SK-N-SH (cell line): ENCODE results near the gene ERBB2. TPM values are rescaled to one million over a fixed set of nuclear protein-coding genes. Genes with fewer than 3 reads are reported as not detected.

ENCODE experiments used
- CTCF ChIA-PET: fragments of 300-600, 350-600 bp; formaldehyde crosslinking; extraction: SDS; loops from one replicate; lab custom pipeline; 2021; lab: Yijun Ruan, JAX
- POLR2A ChIA-PET: fragments of 350-600 bp; sonication (Branson Sonifier 250); formaldehyde crosslinking; extraction: SDS; loops from one replicate; lab custom pipeline; 2020; ENCODE audit warnings: antibody characterized with exemption, inconsistent platforms; lab: Yijun Ruan, JAX
- DNase-seq: peaks from one replicate; pipeline ENCODE4 v3.0.0; 2012
- H2AFZ ChIP-seq: fragments of 200-600 bp; sonication (generic); 2 replicates; pipeline ENCODE4 v1.8.1; 2016; ENCODE audit warnings: antibody characterized with exemption, mild to moderate bottlenecking, low read depth
- H3F3A ChIP-seq: fragments of 200-600 bp; sonication (generic); replicated peaks from 2 replicates; pipeline ENCODE3; 2016; ENCODE audit warnings: antibody characterized with exemption, mild to moderate bottlenecking; ENCODE audit not compliant: insufficient read depth
- H3K27ac ChIP-seq, 2 experiments: fragments of 200-500 bp in 1 of 2; fragments of 200-600 bp in 1 of 2; sonication (Bioruptor generic) in 1 of 2; sonication (generic), shearing (Covaris generic) in 1 of 2; 2 replicates each; pipeline versions ENCODE4 v1.5.1 to v1.6.1; 2014 to 2016; ENCODE audit warnings: low read depth in 2 of 2, inconsistent platforms in 1 of 2, low read length in 1 of 2, mild to moderate bottlenecking in 1 of 2, mixed read lengths in 1 of 2
- H3K27me3 ChIP-seq: fragments of 200-600 bp; sonication (generic), shearing (Covaris generic); 2 replicates; pipeline ENCODE4 v1.6.1; 2016; ENCODE audit warnings: mixed run types; ENCODE audit not compliant: insufficient read depth
- H3K36me3 ChIP-seq, 2 experiments: fragments of 200-500 bp in 1 of 2; fragments of 200-600 bp in 1 of 2; sonication (Bioruptor generic) in 1 of 2; sonication (generic) in 1 of 2; replicated peaks in 1 of 2; 2 replicates each; pipeline versions ENCODE3 to v1.5.1; 2014 to 2016; ENCODE audit warnings: low read length in 1 of 2, mild to moderate bottlenecking in 1 of 2; ENCODE audit not compliant: insufficient read depth in 2 of 2, control insufficient read depth in 1 of 2
- H3K4me1 ChIP-seq, 2 experiments: fragments of 200-500 bp in 1 of 2; fragments of 200-600 bp in 1 of 2; sonication (Bioruptor generic) in 1 of 2; sonication (generic), shearing (Covaris generic) in 1 of 2; 2 replicates each; pipeline versions ENCODE4 v1.5.1 to v1.6.1; 2014 to 2016; ENCODE audit warnings: low read depth in 1 of 2, low read length in 1 of 2, mixed run types in 1 of 2; ENCODE audit not compliant: insufficient read depth in 2 of 2, control insufficient read depth in 1 of 2
- H3K4me2 ChIP-seq: fragments of 200-600 bp; sonication (generic), shearing (Covaris generic); 2 replicates; pipeline ENCODE4 v1.6.1; 2017; ENCODE audit warnings: mixed run types
- H3K4me3 ChIP-seq, 2 experiments: fragments of 200-500 bp in 1 of 2; fragments of 200-600 bp in 1 of 2; sonication (Bioruptor generic) in 1 of 2; sonication (generic), shearing (Covaris generic) in 1 of 2; 2 replicates each; pipeline versions ENCODE4 v1.5.1 to v1.8.1; 2014 to 2016; ENCODE audit warnings: low read depth in 2 of 2, inconsistent platforms in 1 of 2, low read length in 1 of 2, mild to moderate bottlenecking in 1 of 2, mixed read lengths in 1 of 2, moderate library complexity in 1 of 2
- H3K79me2 ChIP-seq: fragments of 200-600 bp; sonication (generic); 2 replicates; pipeline ENCODE4 v1.8.1; 2017; ENCODE audit warnings: mild to moderate bottlenecking; ENCODE audit not compliant: insufficient read depth
- H3K9ac ChIP-seq: fragments of 200-600 bp; sonication (generic); 2 replicates; pipeline ENCODE4 v1.6.1; 2017; ENCODE audit warnings: mixed run types
- H3K9me2 ChIP-seq: fragments of 200-600 bp; sonication (generic); 2 replicates; pipeline ENCODE4 v1.6.1; 2017; ENCODE audit warnings: mixed run types
- H3K9me3 ChIP-seq: fragments of 200-600 bp; sonication (generic); 2 replicates; pipeline ENCODE4 v1.6.1; 2017; ENCODE audit warnings: mixed run types, mild to moderate bottlenecking, moderate library complexity
- H4K20me1 ChIP-seq: fragments of 200-600 bp; sonication (generic); 2 replicates; pipeline ENCODE4 v1.6.1; 2017; ENCODE audit warnings: mild to moderate bottlenecking, mixed run types; ENCODE audit not compliant: insufficient read depth
- CHD2 ChIP-seq: fragments of 150-350 bp; IDR thresholded peaks from 2 replicates; pipeline ENCODE4 v1.6.1; 2018; ENCODE audit warnings: low read length; ENCODE audit not compliant: partially characterized antibody
- FOSL2 ChIP-seq: IDR thresholded peaks from 2 replicates; pipeline ENCODE4 v1.4.0; 2012; ENCODE audit warnings: low read depth, mild to moderate bottlenecking, moderate library complexity, borderline replicate concordance
- FOXJ3 ChIP-seq: sonication (generic); formaldehyde crosslinking; IDR thresholded peaks from 2 replicates; pipeline ENCODE4 v1.5.1; 2020; ENCODE audit warnings: mild to moderate bottlenecking, missing genetic modification reagents
- FOXM1 ChIP-seq: IDR thresholded peaks from 2 replicates; pipeline ENCODE4 v1.4.0; 2012; ENCODE audit warnings: low read depth, mild to moderate bottlenecking
- GATA2 ChIP-seq: sonication (generic); formaldehyde crosslinking; IDR thresholded peaks from 2 replicates; pipeline ENCODE4 v1.5.0; 2020; ENCODE audit warnings: mild to moderate bottlenecking, missing genetic modification reagents
- JUND ChIP-seq: IDR thresholded peaks from 2 replicates; pipeline ENCODE4 v1.4.0; 2012
- MEF2A ChIP-seq: IDR thresholded peaks from 2 replicates; pipeline ENCODE4 v1.4.0; 2012; ENCODE audit warnings: low read depth, borderline replicate concordance
- NRF1 ChIP-seq: IDR thresholded peaks from 2 replicates; pipeline ENCODE4 v1.6.1; 2012; ENCODE audit warnings: low read depth, mild to moderate bottlenecking, low read length
- RAD21 ChIP-seq: IDR thresholded peaks from 2 replicates; pipeline ENCODE4 v1.6.1; 2012; ENCODE audit warnings: mild to moderate bottlenecking, low read length
- RFX5 ChIP-seq: IDR thresholded peaks from 2 replicates; pipeline ENCODE4 v1.6.1; 2012; ENCODE audit warnings: mild to moderate bottlenecking, improper control_type of control experiment, low read length
- RXRA ChIP-seq: IDR thresholded peaks from 2 replicates; pipeline ENCODE4 v1.4.0; 2012; ENCODE audit warnings: low read depth, mild to moderate bottlenecking, borderline replicate concordance
- SIN3A ChIP-seq: IDR thresholded peaks from 2 replicates; pipeline ENCODE4 v1.6.1; 2012; ENCODE audit warnings: low read depth, mild to moderate bottlenecking, low read length, moderate library complexity, borderline replicate concordance
- SMC3 ChIP-seq: IDR thresholded peaks from 2 replicates; pipeline ENCODE4 v1.6.1; 2012; ENCODE audit warnings: low read depth, low read length, improper control_type of control experiment
- TAF1 ChIP-seq: IDR thresholded peaks from 2 replicates; pipeline ENCODE4 v1.6.1; 2012; ENCODE audit warnings: low read depth, mild to moderate bottlenecking, low read length, moderate library complexity, borderline replicate concordance
- WGBS: methylation state at CpG from one replicate; pipeline ENCODE4 v1.1.6; 2017; ENCODE audit warnings: low lambda C conversion rate; 5-methylcytosine and 5-hydroxymethylcytosine counted together
- polyA plus RNA-seq, 3 experiments: library from polyadenylated mRNA; depleted of rRNA; stranded (reverse); fragments of >200 nt; gene quantifications; 2 replicates each; pipeline ENCODE4 v1.2.3, GENCODE V29; 2012
- TF ChIP-seq, protein P1 (sequence below): IDR thresholded peaks from 2 replicates; pipeline ENCODE4 v1.4.0; 2012; ENCODE audit warnings: low read depth
- TF ChIP-seq, protein P2 (sequence below): IDR thresholded peaks from 2 replicates; pipeline ENCODE4 v1.4.0; 2012; ENCODE audit warnings: low read depth, borderline replicate concordance
- TF ChIP-seq, protein P3 (sequence below): fragments of 200-600 bp; sonication (generic); IDR thresholded peaks from 2 replicates; pipeline ENCODE4 v1.6.1; 2017; ENCODE audit warnings: antibody characterized with exemption, mild to moderate bottlenecking, moderate library complexity

Gene ERBB2
- polyA plus RNA-seq, 1 of the 3 experiments (the other 2 are of a cell fraction): 1.9 TPM

DNA sequence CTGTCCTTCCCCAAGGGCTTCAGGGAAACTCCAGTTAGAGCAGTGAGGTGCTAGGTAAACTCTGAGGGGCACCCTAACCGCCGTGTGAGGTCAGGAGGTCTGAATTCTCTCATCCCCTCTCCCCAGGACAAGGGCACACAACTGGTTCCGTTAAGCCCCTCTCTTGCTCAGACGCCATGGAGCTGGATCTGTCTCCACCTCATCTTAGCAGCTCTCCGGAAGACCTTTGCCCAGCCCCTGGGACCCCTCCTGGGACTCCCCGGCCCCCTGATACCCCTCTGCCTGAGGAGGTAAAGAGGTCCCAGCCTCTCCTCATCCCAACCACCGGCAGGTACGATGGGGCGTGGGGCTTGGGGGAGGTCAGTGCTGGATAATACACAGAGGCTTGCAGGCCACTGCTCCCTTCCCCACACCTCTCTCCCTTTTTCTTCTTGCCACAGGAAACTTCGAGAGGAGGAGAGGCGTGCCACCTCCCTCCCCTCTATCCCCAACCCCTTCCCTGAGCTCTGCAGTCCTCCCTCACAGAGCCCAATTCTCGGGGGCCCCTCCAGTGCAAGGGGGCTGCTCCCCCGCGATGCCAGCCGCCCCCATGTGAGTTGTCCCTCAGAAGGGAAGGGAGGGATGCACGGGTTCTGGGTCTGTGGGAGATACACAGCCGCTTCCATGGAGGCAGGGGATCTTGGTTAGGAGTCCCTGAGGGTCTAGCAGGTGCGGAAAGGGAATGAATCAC lies 42.4 kb downstream of the ERBB2 start:
- H3K9me2 ChIP-seq: no peaks in the 10 kb centered on the region
- no peak overlapping the region for H2AFZ ChIP-seq
- no peaks in the 10 kb centered on the region for H3F3A ChIP-seq
- no peaks in the 10 kb centered on the region for H4K20me1 ChIP-seq
- H3K4me2 ChIP-seq: no peak overlapping the region
- no peaks in the 10 kb centered on the region for H3K79me2 ChIP-seq
- H3K9me3 ChIP-seq: no peaks in the 10 kb centered on the region
- no peak overlapping the region for H3K4me3 ChIP-seq
- H3K27me3 ChIP-seq: 0 out of 2 replicates have a peak, but pooled peaks cover 7% of the 10 kb centered on the region
- H3K4me1 ChIP-seq: no peaks in the 10 kb centered on the region
- 57% methylated on average over 15 of the region's 18 CpGs for WGBS
- TF ChIP-seq GATA2 (CRISPR knock-in tag): no peak
- TF ChIP-seq CHD2: no peak
- TF ChIP-seq, protein P1, sequence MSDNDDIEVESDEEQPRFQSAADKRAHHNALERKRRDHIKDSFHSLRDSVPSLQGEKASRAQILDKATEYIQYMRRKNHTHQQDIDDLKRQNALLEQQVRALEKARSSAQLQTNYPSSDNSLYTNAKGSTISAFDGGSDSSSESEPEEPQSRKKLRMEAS: no peak
- no peak for TF ChIP-seq JUND
- no peak for TF ChIP-seq FOSL2
- no peak for TF ChIP-seq FOXM1
- TF ChIP-seq RAD21: no peak
- TF ChIP-seq, protein P2, sequence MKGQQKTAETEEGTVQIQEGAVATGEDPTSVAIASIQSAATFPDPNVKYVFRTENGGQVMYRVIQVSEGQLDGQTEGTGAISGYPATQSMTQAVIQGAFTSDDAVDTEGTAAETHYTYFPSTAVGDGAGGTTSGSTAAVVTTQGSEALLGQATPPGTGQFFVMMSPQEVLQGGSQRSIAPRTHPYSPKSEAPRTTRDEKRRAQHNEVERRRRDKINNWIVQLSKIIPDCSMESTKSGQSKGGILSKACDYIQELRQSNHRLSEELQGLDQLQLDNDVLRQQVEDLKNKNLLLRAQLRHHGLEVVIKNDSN: no peak
- no peak for TF ChIP-seq SMC3
- TF ChIP-seq NRF1: no peak
- TF ChIP-seq SIN3A: no peak
- TF ChIP-seq RXRA: no peak
- no peak for TF ChIP-seq TAF1
- TF ChIP-seq FOXJ3 (CRISPR knock-in tag): no peak
- no peak for TF ChIP-seq RFX5
- TF ChIP-seq, protein P3, sequence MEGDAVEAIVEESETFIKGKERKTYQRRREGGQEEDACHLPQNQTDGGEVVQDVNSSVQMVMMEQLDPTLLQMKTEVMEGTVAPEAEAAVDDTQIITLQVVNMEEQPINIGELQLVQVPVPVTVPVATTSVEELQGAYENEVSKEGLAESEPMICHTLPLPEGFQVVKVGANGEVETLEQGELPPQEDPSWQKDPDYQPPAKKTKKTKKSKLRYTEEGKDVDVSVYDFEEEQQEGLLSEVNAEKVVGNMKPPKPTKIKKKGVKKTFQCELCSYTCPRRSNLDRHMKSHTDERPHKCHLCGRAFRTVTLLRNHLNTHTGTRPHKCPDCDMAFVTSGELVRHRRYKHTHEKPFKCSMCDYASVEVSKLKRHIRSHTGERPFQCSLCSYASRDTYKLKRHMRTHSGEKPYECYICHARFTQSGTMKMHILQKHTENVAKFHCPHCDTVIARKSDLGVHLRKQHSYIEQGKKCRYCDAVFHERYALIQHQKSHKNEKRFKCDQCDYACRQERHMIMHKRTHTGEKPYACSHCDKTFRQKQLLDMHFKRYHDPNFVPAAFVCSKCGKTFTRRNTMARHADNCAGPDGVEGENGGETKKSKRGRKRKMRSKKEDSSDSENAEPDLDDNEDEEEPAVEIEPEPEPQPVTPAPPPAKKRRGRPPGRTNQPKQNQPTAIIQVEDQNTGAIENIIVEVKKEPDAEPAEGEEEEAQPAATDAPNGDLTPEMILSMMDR: no peak
- TF ChIP-seq MEF2A: no peak
- ChIA-PET CTCF (interaction anchor here (0.7 to 2.9 kb wide), 4 partner anchors 12 to 166 kb away, joined by 3 to 23 read pairs (median 4); partner anchors contain the start of gene MIEN1), POLR2A (no interaction called here)
- H3K9ac ChIP-seq: no peak overlapping the region
- DNase-seq: no peak
- H3K27ac ChIP-seq: no peak overlapping the region
- no peaks in the 10 kb centered on the region for H3K36me3 ChIP-seq
